Body of pancreas (tissue), 4 donors: ENCODE results near the gene GALNT17.

ENCODE experiments used
- POLR2A ChIP-seq, 3 donors: fragments of 450-650 bp; IDR thresholded peaks; one replicate each; pipeline ENCODE4 v1.6.1; 2016; ENCODE audit warnings: antibody characterized with exemption in 3 of 3, mild to moderate bottlenecking in 2 of 3
- TF ChIP-seq, protein P1 (sequence below), 7 experiments: fragments of 450-650 bp in 4 of 7; fragments of 200-600 bp in 3 of 7; sonication (generic) in 3 of 7; IDR thresholded peaks; one replicate each; pipeline ENCODE4 v1.5.1; 2016 to 2019; ENCODE audit warnings: antibody characterized with exemption in 7 of 7

- TF ChIP-seq, protein P1, sequence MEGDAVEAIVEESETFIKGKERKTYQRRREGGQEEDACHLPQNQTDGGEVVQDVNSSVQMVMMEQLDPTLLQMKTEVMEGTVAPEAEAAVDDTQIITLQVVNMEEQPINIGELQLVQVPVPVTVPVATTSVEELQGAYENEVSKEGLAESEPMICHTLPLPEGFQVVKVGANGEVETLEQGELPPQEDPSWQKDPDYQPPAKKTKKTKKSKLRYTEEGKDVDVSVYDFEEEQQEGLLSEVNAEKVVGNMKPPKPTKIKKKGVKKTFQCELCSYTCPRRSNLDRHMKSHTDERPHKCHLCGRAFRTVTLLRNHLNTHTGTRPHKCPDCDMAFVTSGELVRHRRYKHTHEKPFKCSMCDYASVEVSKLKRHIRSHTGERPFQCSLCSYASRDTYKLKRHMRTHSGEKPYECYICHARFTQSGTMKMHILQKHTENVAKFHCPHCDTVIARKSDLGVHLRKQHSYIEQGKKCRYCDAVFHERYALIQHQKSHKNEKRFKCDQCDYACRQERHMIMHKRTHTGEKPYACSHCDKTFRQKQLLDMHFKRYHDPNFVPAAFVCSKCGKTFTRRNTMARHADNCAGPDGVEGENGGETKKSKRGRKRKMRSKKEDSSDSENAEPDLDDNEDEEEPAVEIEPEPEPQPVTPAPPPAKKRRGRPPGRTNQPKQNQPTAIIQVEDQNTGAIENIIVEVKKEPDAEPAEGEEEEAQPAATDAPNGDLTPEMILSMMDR (IDR thresholded peaks at IDR 0.05): no peak
- no peak for TF ChIP-seq POLR2A (IDR thresholded peaks at IDR 0.05)
Measured at GRCh38 chr7:71555758-71556157, 423.8 kb downstream of the GALNT17 start.
